IPS-NIHi7 (cell line): ENCODE results near the gene HSD17B13.
"Not testable (repeated sequence)": the region's sequence is repeated elsewhere in the genome, so short reads cannot be mapped to it uniquely, and the experiment has no call there.

ENCODE experiments used
- DNase-seq: peaks from one replicate; pipeline ENCODE4 v3.0.0; 2012; ENCODE audit warnings: mixed read lengths; ENCODE audit errors: extremely low spot score

HSD17B13 gene, protein sequence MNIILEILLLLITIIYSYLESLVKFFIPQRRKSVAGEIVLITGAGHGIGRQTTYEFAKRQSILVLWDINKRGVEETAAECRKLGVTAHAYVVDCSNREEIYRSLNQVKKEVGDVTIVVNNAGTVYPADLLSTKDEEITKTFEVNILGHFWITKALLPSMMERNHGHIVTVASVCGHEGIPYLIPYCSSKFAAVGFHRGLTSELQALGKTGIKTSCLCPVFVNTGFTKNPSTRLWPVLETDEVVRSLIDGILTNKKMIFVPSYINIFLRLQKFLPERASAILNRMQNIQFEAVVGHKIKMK

GRCh38 chr4:87322754-87323153, at the start of gene HSD17B13:
Gene HSD17B13, minus strand, starts transcription at chr4:87322882. Its CDS starts 41 bp downstream, at chr4:87322841.
- DNase-seq = no peak

GRCh38 chr4:87370068-87370467, 47.4 kb upstream of the HSD17B13 start:
- no peak for DNase-seq

- no peak for DNase-seq
Measured at GRCh38 chr4:87366521-87367162, 44.0 kb upstream of the HSD17B13 start.

DNA sequence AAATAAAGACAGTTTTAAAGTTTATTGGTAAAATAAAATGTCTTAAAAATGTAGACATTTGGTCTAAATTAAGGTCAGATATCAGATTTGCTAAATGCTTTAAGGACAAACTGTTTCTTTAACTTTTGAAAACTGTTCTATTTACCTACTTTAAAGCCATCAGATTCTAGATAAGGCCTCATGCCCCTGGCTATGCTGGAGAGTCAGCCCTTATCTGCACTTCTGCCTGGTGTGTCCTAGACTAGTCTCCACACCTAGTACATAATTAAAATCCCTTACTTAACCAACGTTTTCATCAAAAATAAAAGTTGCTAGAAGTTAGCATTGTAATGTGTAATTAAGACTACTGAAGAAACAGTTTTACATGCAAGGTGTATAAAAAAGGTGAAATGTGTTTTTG, 42.7 kb upstream of the HSD17B13 start:
- no peak for DNase-seq

DNA sequence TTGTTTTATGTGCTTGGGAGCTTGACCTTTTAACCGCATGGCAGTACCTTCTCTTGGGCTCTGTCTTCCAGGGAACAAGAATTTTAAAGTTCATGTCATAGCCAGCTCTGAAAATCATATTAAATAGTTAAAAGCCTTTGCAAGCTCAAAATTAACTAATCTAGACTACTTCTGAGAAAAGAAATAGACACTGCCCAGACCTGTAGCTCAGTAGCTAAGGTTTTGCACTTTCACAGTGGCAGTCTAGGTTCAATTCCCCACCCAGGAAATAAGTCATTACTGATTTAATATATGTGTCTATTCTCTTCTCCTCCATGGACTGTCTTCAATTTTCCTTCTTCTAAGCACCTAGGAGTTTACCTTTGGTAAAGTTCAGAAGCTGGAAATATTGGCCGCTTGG, 40.9 kb upstream of the HSD17B13 start:
- no peak for DNase-seq

DNA sequence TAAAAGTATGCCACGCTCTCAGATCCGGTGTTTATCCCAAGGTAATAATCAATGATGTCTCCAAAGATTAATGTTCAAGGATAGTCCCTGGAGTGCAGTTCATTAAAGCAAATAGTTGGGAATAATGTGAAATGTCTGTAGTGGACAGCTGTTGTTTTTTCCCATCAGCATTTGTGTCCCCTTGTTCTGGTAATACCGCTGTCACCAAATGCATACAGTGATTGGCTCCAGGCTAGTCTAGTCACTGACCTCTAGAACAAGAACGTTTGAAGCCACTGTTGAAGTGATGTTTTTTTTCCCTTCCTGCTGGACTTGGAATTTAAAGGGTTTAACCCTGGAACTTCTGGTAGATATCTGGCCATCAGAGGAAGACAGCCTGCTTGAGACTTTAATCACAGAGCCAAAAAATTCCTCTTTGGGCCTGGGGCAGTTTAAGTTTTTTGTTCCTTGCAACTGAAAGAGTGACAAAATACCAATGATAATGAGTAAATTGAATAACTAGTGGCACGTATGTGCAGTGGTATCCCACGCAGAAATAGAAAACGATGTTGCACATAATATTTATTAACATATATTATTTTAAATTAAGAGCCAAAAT, 37.8 kb upstream of the HSD17B13 start:
- no peak for DNase-seq

DNA sequence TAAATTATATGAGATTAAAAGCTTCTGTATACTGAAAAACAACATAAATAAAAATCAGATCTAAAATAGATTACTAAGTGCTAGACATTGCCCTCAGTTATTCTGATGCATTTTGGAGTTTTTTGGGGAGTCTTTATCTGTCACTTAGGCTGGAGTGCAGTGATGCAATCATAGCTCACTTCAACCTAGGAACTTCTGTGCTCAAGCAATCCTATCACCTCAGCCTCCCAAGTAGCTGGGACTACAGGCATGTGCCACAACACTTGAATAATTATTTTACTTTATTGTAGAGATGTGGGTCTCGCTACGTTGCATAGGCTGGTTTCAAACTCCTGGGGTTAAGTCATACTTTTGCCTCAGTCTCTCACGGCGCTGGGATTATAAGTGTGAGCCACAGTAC, 36.6 kb upstream of the HSD17B13 start:
- no peak for DNase-seq

GRCh38 chr4:87356832-87357526, 34.3 kb upstream of the HSD17B13 start:
- DNase-seq = no peak

DNA sequence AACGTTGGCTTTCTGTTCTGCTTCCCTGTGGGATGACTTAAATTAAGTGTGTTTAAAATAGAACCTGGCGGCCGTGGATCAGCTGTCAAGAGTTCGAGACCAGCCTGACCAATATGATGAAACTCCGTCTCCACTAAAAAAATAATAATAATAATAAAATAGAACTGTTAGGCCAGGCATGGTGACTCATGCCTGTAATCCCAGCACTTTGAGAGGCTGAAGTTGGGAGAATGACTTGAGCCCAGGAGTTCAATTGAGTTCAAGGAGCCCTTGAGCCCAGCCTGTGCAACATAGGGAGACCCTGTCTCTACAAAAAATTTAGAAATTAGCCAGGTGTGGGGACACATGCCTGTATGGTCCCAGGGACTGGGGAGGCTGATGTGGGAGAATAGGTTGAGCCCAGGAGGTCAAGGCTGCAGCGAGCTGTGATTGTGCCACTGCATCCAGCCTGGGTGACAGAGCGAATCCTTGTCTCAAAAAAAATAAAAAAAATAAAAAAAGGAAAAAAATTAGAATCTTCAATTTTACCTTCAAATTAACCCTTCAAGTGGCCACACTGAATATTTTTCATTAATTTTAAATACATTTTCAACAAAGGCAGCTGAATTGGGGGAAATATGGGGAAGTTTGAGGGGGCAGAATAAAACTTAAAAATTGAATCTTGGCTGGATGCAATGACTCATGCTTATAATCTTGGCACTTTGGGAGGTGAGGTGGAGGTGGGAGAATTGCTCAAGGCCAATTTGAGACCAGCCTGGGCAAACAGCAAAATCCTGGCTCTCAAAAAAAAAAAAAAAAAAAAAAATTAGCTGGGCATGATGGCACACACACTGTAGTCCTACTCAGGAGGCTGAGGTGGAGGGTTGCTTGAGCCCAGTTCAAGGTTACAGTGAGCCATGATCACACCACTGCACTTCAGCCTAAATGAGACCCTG, 31.8 kb upstream of the HSD17B13 start:
- DNase-seq = no peak

DNA sequence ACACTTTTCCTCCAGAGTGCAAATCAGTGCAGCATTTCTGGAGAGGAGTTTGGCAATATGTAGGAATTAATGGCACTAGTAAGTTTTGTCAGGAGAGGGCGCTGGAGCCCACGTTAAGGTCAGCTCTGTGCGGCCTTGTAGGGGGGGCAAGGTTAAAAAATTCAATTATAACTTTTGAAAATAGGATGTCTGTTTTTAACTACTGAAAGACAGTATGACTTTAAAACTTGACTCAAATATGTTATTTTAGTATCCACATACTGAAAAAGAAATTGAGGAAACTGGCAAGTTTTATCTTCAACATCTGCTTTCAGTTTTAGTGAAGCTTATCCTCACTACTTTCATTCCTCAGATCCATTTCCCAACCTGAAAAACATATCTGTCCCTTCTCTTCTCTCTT, 30.9 kb upstream of the HSD17B13 start:
- peak; percentile 50 for DNase-seq

GRCh38 chr4:87345139-87345538, 22.5 kb upstream of the HSD17B13 start:
- no peak for DNase-seq

DNA sequence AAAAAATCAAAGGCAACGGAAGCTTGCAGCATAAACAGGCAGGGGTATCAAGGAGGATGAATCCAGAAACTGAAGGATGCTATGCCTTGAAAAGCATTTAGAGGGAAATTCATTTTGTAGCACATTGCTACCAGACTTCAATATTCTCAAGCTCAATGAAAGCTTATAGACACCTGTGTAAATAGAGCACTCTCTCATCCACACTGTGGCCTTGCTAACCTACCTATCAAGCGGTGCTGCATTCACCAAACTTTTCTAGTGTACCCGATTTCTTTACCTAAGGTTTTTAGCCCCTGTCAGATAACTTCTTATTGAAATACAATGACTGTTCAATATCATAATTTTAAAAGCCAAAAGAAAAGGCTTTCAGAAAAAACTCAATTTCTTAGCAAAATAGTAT, 20.2 kb upstream of the HSD17B13 start:
- DNase-seq = no peak

DNA sequence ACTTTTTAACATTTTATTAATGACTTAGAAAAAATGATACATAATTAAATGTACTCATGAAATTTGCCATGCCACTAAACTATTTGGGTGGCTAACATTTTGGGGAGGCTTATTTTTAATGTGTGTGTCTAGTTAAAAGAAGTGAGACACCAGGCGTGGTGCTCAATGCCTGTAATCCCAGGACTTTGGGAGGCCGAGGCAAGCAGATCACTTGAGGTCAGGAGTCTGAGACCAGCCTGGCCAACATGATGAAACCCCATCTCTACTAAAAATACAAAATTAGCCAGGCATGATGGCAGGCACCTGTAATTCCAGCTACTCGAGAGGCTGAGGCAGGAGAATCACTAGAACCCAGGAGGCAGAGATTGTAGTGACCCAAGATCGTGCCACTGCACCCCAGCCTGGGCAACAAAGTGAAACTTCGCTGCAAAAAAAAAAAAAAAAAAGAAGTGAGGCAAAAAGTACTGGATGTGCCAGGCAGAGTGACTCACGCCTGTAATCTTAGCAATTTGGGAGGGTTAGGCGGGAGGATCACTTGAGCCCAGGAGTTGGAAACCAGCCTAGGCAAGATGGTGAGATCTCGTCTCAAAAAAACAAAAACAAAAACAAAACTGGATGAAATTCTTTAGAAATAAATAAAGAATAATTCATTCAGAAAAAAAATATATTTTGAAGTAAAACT, 19.4 kb upstream of the HSD17B13 start:
- not testable (repeated sequence) for DNase-seq

DNA sequence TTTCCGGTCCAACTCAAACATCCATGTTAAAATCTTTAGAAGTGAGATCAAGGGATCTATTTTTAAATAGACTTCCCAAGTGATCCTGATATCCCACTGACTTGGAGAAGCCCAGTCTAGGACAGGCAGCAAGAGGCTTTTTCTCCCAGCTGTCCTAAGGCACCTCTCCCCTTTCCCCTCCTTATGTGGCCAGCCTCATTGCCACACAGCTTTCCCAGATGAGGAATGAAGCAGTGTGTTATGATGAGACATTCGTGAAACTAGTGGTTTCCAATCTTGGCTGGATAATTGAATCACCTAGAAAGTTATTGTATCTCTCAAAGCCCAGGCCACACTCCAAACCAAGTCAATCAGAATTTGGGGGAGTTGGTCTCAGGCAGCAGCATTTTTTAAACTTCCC, 16.8 kb upstream of the HSD17B13 start:
- DNase-seq = no peak

GRCh38 chr4:87337361-87337760, 14.7 kb upstream of the HSD17B13 start:
- no peak for DNase-seq

- no peak for DNase-seq
Measured at GRCh38 chr4:87333267-87333666, 10.6 kb upstream of the HSD17B13 start.

- no peak for DNase-seq
Measured at GRCh38 chr4:87330761-87331160, 8.1 kb upstream of the HSD17B13 start.

GRCh38 chr4:87327136-87327535, 4.5 kb upstream of the HSD17B13 start:
- DNase-seq = no peak

DNA sequence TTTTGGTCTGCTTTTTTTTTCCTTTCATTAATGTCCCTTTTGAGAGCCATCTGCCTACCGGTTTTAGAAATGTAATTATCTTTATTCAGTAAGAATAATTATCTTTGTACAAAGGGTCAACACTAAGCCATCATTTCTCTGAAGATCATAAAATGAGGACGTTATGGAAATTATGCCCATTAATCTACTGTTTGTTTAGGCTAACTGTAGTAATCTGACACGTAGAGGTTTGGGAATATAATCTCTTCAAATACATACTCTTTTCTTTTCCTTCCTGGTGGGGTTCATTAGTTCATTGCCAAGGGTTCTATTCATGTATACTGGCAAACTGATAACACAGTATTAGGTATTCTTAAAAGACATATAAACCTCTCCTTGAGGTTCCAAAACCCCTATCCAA, 3.8 kb upstream of the HSD17B13 start:
- no peak for DNase-seq

DNA sequence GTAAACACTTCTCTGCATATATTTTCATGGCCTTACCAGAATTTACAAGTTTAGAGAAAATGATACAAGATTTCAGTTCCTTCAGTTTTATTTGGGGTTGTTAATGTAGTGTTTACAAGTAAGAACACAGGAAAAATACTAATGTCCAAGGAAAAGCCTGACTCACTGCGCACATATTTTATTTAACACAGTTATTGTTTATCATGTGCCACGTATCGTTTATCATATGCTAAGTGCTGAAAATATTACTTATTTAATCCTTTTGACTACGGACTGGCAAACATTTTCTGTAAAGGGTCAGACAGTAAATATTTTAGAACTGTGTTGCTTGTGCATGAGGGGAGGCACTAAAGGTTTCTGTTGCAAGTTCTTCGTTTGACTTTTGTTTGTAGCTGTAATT, 794 bp downstream of the HSD17B13 start:
- no peak for DNase-seq

DNA sequence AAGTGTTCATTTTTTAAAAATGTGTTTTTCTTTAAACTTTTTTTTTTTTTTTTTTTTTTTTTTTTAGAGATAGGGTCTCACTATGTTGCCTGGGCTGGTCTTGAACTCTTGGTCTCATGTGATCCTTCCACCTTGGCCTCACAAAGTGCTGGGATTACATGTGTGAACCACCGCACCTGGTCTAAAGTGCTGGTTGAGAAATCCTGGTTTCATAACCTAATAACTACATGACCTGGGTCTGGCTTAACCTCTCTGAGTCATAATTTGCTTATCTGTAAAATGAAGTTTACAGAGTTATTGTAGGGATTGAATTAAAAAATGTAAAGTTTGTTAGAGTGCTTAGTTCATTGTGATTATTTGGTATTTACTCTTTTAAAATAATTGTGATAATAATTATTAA, 5.2 kb downstream of the HSD17B13 start:
- DNase-seq = no peak
